K562 (cell line): Measurements from ENCODE around the gene ZNF566. TPM values are rescaled to one million over a fixed set of nuclear protein-coding genes. Genes with fewer than 3 reads are reported as not detected.
A peak's percentile ranks its signal among the peaks of the same experiment; 100 is the strongest.

Source experiments
- CBX3 ChIP-seq, 2 experiments: IDR thresholded peaks; 1 replicate in 1 of 2; 2 replicates in 1 of 2; pipeline ENCODE4 v1.6.1; 2012; ENCODE audit warnings: inconsistent platforms in 2 of 2, low read length in 2 of 2, borderline replicate concordance in 1 of 2, control low read depth in 1 of 2
- GABPB2 ChIP-seq: fragments of 250-450 bp; sonication (Bioruptor Pico); conservative IDR thresholded peaks from 2 replicates; pipeline ENCODE4 v1.5.1; 2021; ENCODE audit warnings: mild to moderate bottlenecking
- MAFF ChIP-seq: IDR thresholded peaks from 2 replicates; pipeline ENCODE4 v1.6.1; 2012; ENCODE audit warnings: low read length, improper control_type of control experiment
- POLR2H ChIP-seq: IDR thresholded peaks from 2 replicates; pipeline ENCODE4 v1.6.1; 2016; ENCODE audit warnings: missing genetic modification characterization, low read depth, mild to moderate bottlenecking, control low read depth, missing compliant biosample characterization, moderate library complexity
- TCF7L2 ChIP-seq: fragments of 150-350 bp; IDR thresholded peaks from 2 replicates; pipeline ENCODE4 v1.6.1; 2016; ENCODE audit warnings: low read depth, mild to moderate bottlenecking, low read length, moderate library complexity
- THRB ChIP-seq: fragments of 450-650 bp; formaldehyde crosslinking; conservative IDR thresholded peaks from 2 replicates; pipeline ENCODE4 v1.4.0; 2022; ENCODE audit warnings: mild to moderate bottlenecking, missing genetic modification characterization
- ZNF212 ChIP-seq: fragments of 450-650 bp; formaldehyde crosslinking; IDR thresholded peaks from 2 replicates; pipeline ENCODE4 v1.4.0; 2020; ENCODE audit warnings: mild to moderate bottlenecking
- ZNF395 ChIP-seq: fragments of 200-800 bp; sonication (Bioruptor generic); IDR thresholded peaks from 2 replicates; pipeline ENCODE4 v1.6.1; 2017; ENCODE audit warnings: missing genetic modification characterization, missing compliant biosample characterization
- polyA plus RNA-seq, 8 experiments: library from polyadenylated mRNA; depleted of rRNA in 4 of 8; stranded (reverse) in 5 of 8; unstranded in 3 of 8; fragments of >200 nt; fragmentation: Nextera tagmentation in 2 of 8; fragmentation: Illumina TruSeq in 1 of 8; extraction: Ambion mirVana in 2 of 8; extraction: Trizol in 1 of 8; gene quantifications; 2 replicates each; pipeline versions ENCODE4 v1.2.1 to v1.2.3, GENCODE V29; 2011 to 2014; ENCODE audit warnings: inconsistent platforms in 1 of 8, missing spikeins in 1 of 8
- total RNA-seq, 7 experiments: library from RNA; depleted of rRNA in 6 of 7; stranded (reverse); fragments of >200 nt in 6 of 7; fragmentation: Illumina TruSeq in 2 of 7; extraction: Trizol in 2 of 7; gene quantifications; 2 replicates each; pipeline versions ENCODE4 v1.2.1 to v1.2.3, GENCODE V29; 2011 to 2021; ENCODE audit warnings: low replicate concordance in 1 of 7
- TF ChIP-seq, protein P1 (sequence below): sonication (generic); formaldehyde crosslinking; IDR thresholded peaks from 2 replicates; pipeline ENCODE4 v1.8.0; 2022; ENCODE audit warnings: mild to moderate bottlenecking, missing genetic modification reagents
- TF ChIP-seq, protein P2 (sequence below): fragments of 250-450 bp; sonication (Bioruptor Pico); IDR thresholded peaks from 2 replicates; pipeline ENCODE4 v1.8.0; 2021; ENCODE audit warnings: moderate library complexity, mild to moderate bottlenecking, inconsistent platforms
- TF ChIP-seq, protein P3 (sequence below), 2 experiments: fragments of 200-800 bp in 1 of 2; sonication (Bioruptor generic) in 1 of 2; sonication (generic) in 1 of 2; formaldehyde crosslinking in 1 of 2; IDR thresholded peaks in 1 of 2; conservative IDR thresholded peaks in 1 of 2; 2 replicates each; pipeline versions ENCODE4 v1.5.0 to v1.6.1; 2016 to 2020; ENCODE audit warnings: missing compliant biosample characterization in 1 of 2, missing genetic modification characterization in 1 of 2, missing genetic modification reagents in 1 of 2
- TF ChIP-seq, protein P4 (sequence below): sonication (generic); formaldehyde crosslinking; IDR thresholded peaks from 2 replicates; pipeline ENCODE4 v1.8.0; 2022; ENCODE audit warnings: missing genetic modification reagents, mild to moderate bottlenecking, borderline replicate concordance

Gene ZNF566
- total and polyA plus RNA-seq, 9 of the 15 experiments (the other 6 are each of a cell fraction or from before 2014, with no cell fraction given): 5.5 to 11.4 (median 9.7) TPM

DNA sequence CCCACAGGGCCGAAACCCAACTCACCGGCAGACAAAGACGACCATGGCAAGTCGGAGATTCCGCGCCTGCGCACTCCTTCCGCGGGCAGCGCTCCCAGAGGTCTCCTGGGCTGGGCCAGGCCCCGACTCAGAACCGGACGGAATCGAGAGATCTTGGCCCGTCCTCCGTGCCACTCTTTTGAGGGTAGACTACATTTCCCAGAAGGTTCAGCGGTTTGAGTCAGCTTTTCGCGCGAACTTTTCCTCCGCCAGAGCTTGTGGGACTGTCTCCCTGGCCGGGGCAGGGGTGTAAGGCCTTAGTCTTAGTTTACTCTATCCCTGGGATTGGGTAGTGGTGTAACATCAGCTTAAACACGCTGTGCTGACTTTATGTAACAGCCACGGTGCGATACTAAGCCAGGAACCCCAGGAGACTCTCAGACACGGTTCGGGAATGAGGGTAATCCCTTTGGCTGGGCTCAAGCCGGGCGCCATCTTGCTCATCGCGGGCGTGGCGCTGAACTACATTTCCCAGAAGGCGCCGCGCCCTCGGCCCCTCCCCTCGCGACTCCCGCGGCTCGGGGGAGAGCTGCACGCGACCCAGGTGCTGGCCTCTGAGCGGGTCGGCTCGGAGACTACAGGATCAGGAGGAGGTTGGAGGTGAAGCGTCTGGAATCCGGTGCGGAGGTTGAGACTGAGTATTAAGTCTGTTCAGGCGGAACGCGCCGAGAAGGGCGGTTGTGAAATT, 39.0 kb upstream of the ZNF566 start, which contains the start of gene ZNF260 (continued):
- TF ChIP-seq ZNF395 (0 out of 2 replicates have a peak, but pooled peaks have one; percentile 14), TCF7L2 (no peak), MAFF (no peak), THRB (CRISPR knock-in tag) (no peak), GABPB2 (CRISPR knock-in tag) (no peak), CBX3 (IDR thresholded peaks at IDR 0.05; ENCODE audit: borderline replicate concordance in 1 of 2, low read length in 2 of 2) (no peak), ZNF212 (no peak), POLR2H (tag) (peak; percentile 55)
- TF ChIP-seq, protein P1, sequence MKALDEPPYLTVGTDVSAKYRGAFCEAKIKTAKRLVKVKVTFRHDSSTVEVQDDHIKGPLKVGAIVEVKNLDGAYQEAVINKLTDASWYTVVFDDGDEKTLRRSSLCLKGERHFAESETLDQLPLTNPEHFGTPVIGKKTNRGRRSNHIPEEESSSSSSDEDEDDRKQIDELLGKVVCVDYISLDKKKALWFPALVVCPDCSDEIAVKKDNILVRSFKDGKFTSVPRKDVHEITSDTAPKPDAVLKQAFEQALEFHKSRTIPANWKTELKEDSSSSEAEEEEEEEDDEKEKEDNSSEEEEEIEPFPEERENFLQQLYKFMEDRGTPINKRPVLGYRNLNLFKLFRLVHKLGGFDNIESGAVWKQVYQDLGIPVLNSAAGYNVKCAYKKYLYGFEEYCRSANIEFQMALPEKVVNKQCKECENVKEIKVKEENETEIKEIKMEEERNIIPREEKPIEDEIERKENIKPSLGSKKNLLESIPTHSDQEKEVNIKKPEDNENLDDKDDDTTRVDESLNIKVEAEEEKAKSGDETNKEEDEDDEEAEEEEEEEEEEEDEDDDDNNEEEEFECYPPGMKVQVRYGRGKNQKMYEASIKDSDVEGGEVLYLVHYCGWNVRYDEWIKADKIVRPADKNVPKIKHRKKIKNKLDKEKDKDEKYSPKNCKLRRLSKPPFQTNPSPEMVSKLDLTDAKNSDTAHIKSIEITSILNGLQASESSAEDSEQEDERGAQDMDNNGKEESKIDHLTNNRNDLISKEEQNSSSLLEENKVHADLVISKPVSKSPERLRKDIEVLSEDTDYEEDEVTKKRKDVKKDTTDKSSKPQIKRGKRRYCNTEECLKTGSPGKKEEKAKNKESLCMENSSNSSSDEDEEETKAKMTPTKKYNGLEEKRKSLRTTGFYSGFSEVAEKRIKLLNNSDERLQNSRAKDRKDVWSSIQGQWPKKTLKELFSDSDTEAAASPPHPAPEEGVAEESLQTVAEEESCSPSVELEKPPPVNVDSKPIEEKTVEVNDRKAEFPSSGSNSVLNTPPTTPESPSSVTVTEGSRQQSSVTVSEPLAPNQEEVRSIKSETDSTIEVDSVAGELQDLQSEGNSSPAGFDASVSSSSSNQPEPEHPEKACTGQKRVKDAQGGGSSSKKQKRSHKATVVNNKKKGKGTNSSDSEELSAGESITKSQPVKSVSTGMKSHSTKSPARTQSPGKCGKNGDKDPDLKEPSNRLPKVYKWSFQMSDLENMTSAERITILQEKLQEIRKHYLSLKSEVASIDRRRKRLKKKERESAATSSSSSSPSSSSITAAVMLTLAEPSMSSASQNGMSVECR (CRISPR knock-in tag): peak; percentile 83
- TF ChIP-seq, protein P2, sequence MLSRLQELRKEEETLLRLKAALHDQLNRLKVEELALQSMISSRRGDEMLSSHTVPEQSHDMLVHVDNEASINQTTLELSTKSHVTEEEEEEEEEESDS (CRISPR knock-in tag): no peak
- TF ChIP-seq, protein P3, sequence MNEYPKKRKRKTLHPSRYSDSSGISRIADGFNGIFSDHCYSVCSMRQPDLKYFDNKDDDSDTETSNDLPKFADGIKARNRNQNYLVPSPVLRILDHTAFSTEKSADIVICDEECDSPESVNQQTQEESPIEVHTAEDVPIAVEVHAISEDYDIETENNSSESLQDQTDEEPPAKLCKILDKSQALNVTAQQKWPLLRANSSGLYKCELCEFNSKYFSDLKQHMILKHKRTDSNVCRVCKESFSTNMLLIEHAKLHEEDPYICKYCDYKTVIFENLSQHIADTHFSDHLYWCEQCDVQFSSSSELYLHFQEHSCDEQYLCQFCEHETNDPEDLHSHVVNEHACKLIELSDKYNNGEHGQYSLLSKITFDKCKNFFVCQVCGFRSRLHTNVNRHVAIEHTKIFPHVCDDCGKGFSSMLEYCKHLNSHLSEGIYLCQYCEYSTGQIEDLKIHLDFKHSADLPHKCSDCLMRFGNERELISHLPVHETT (CRISPR knock-in tag; conservative IDR thresholded peaks at IDR 0.05 in 1 of 2, IDR thresholded peaks at IDR 0.05 in 1 of 2): peak in 1 of 2 experiments; percentile 58; a peak in 1 of 4 replicates
- TF ChIP-seq, protein P4, sequence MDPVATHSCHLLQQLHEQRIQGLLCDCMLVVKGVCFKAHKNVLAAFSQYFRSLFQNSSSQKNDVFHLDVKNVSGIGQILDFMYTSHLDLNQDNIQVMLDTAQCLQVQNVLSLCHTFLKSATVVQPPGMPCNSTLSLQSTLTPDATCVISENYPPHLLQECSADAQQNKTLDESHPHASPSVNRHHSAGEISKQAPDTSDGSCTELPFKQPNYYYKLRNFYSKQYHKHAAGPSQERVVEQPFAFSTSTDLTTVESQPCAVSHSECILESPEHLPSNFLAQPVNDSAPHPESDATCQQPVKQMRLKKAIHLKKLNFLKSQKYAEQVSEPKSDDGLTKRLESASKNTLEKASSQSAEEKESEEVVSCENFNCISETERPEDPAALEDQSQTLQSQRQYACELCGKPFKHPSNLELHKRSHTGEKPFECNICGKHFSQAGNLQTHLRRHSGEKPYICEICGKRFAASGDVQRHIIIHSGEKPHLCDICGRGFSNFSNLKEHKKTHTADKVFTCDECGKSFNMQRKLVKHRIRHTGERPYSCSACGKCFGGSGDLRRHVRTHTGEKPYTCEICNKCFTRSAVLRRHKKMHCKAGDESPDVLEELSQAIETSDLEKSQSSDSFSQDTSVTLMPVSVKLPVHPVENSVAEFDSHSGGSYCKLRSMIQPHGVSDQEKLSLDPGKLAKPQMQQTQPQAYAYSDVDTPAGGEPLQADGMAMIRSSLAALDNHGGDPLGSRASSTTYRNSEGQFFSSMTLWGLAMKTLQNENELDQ (CRISPR knock-in tag): no peak
